Esophagus squamous epithelium (tissue), 4 donors: Measurements from ENCODE around the gene MTX1.

Experiments used
- CTCF ChIP-seq, 6 experiments: fragments of 450-650 bp in 4 of 6; fragments of 200-600 bp in 2 of 6; sonication (generic) in 2 of 6; IDR thresholded peaks; one replicate each; pipeline ENCODE4 v1.5.1; 2016 to 2019; ENCODE audit warnings: antibody characterized with exemption in 6 of 6, mild to moderate bottlenecking in 4 of 6, moderate library complexity in 4 of 6
- POLR2A ChIP-seq, 4 donors: fragments of 450-650 bp; IDR thresholded peaks; one replicate each; pipeline ENCODE4 v1.6.1; 2017; ENCODE audit warnings: antibody characterized with exemption in 4 of 4, mild to moderate bottlenecking in 4 of 4, moderate library complexity in 3 of 4

GRCh38 chr1:155227261-155228095 is 19.0 kb downstream of the MTX1 start:
- TF ChIP-seq CTCF (IDR thresholded peaks at IDR 0.05): peak in 1 of 6 experiments; percentile 7
- TF ChIP-seq POLR2A (IDR thresholded peaks at IDR 0.05): peak in 2 of 4 donors; percentile 62 to 71
